Measurements from ENCODE around the gene NXPH4. TPM values are rescaled to one million over a fixed set of nuclear protein-coding genes. Genes with fewer than 3 reads are reported as not detected.

NXPH4 gene
- total RNA-seq, 1 donor from 2014 or later, result 62.6 TPM

DNA sequence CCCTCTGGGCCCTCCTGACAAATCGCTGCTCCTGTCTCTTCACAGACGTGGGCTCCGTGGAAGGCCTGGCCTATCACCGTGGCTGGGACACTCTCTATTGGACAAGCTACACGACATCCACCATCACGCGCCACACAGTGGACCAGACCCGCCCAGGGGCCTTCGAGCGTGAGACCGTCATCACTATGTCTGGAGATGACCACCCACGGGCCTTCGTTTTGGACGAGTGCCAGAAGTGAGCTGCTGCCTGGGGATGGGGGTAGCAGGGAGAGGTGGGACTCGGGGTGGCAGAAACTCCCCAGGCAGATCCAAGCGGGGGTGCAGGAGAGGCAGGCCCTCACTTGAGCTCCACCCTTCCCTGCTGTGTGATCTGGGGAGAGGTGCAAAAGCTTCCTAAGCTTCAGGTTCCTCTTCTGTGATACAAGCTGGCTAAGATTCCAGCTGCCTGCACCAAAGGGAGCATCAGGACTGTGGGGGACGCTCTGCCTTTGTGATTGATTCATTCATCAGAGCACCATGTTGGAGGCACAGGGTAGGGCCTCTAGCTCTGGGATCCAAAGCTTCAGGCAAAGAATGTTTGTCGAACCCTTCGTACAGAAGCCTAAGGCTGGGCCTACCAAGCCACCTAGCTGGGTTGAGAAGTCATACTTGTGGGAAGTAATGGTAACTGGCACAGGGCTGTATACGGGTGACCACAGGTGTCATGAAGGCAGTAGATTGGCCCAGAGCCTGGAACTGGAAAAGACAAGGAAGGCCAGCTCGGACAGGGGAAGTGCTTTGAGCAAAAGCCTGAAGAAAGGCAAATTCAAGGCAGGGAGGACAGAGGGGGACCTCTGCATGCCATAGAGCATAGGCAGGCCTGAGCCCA is 29.1 kb upstream of the NXPH4 start:
- H3K36me3 Mint-ChIP-seq (ENCODE audit: unreplicated experiment), result peaks cover 51% of the 10 kb centered on the region
- TF ChIP-seq, protein P1, sequence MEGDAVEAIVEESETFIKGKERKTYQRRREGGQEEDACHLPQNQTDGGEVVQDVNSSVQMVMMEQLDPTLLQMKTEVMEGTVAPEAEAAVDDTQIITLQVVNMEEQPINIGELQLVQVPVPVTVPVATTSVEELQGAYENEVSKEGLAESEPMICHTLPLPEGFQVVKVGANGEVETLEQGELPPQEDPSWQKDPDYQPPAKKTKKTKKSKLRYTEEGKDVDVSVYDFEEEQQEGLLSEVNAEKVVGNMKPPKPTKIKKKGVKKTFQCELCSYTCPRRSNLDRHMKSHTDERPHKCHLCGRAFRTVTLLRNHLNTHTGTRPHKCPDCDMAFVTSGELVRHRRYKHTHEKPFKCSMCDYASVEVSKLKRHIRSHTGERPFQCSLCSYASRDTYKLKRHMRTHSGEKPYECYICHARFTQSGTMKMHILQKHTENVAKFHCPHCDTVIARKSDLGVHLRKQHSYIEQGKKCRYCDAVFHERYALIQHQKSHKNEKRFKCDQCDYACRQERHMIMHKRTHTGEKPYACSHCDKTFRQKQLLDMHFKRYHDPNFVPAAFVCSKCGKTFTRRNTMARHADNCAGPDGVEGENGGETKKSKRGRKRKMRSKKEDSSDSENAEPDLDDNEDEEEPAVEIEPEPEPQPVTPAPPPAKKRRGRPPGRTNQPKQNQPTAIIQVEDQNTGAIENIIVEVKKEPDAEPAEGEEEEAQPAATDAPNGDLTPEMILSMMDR (IDR thresholded peaks at IDR 0.05), result no peak
- no peaks in the 10 kb centered on the region for H3K27me3 Mint-ChIP-seq (ENCODE audit: unreplicated experiment)
- no peak overlapping the region for H3K4me3 Mint-ChIP-seq (ENCODE audit: unreplicated experiment)
- no peak for DNase-seq (ENCODE audit: extremely low spot score, unreplicated experiment)
- peaks cover 3% of the 10 kb centered on the region for H3K4me1 Mint-ChIP-seq (ENCODE audit: unreplicated experiment)
- H3K9me3 Mint-ChIP-seq (ENCODE audit: unreplicated experiment), result no peaks in the 10 kb centered on the region
- H3K27ac Mint-ChIP-seq (ENCODE audit: unreplicated experiment), result peak overlapping the region; percentile 23

DNA sequence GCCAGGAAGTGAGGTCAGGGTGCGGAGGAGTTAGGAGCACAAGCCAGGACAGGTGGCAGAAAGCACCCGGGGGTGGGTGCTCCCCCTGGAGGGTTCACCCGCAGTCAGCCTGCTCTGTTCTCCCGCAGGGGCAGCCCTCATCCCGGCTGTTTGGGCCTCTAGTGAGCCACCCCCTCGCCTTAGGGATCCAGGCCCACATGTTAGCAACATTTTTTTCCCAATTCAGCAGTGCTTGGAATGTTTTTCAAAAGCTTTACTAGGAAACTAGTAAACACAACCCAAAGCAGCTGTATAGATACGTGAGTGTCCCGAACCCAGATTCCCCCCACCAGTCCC is 28.5 kb upstream of the NXPH4 start:
- Mint-ChIP-seq H3K27me3 (ENCODE audit: unreplicated experiment) (no peaks in the 10 kb centered on the region), H3K9me3 (ENCODE audit: unreplicated experiment) (no peaks in the 10 kb centered on the region), H3K4me1 (ENCODE audit: unreplicated experiment) (no peaks in the 10 kb centered on the region), H3K27ac (ENCODE audit: unreplicated experiment) (no peak overlapping the region), H3K4me3 (ENCODE audit: unreplicated experiment) (no peak overlapping the region), H3K36me3 (ENCODE audit: unreplicated experiment) (peaks cover 47% of the 10 kb centered on the region)
- TF ChIP-seq, protein P1 (IDR thresholded peaks at IDR 0.05), result no peak
- DNase-seq (ENCODE audit: extremely low spot score, unreplicated experiment), result no peak

DNA sequence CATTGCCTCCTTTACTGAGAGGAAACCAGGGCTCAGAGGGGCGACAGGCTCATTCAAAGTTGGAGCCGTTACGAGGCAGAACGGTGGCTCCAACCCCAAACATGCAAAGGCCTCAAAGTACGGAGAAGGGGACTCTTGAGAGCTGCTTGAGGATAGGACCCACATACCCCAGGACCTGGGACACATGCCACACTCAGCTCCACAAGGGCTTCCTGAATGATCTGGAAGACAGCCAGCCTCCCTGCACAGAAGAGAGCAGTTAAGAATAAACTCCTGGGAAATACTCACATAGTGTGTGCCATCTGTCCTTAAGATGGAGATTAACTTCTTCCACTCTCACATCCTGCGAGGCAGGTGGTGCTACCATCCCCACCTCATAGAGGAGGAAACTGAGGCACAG is 26.6 kb upstream of the NXPH4 start:
- Mint-ChIP-seq H3K27ac (ENCODE audit: unreplicated experiment) (no peak overlapping the region), H3K4me1 (ENCODE audit: unreplicated experiment) (no peaks in the 10 kb centered on the region), H3K36me3 (ENCODE audit: unreplicated experiment) (peaks cover 44% of the 10 kb centered on the region), H3K27me3 (ENCODE audit: unreplicated experiment) (no peaks in the 10 kb centered on the region), H3K9me3 (ENCODE audit: unreplicated experiment) (no peaks in the 10 kb centered on the region), H3K4me3 (ENCODE audit: unreplicated experiment) (no peak overlapping the region)
- DNase-seq (ENCODE audit: extremely low spot score, unreplicated experiment), result no peak
- TF ChIP-seq, protein P1 (IDR thresholded peaks at IDR 0.05), result no peak

DNA sequence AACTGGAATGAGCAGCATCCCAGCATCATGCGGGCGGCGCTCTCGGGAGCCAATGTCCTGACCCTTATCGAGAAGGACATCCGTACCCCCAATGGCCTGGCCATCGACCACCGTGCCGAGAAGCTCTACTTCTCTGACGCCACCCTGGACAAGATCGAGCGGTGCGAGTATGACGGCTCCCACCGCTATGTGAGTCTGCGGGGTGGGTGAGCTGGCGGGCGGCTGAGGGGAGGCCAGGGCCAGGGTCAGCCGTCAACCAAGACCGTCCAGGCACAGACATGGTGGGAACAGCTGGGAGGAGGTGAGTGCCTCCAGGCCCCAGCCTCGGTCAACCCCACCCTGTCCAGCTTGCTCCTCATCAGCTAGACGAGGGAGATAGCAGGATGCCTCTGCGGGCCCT is 25.8 kb upstream of the NXPH4 start:
- H3K27ac Mint-ChIP-seq (ENCODE audit: unreplicated experiment), result no peak overlapping the region
- no peaks in the 10 kb centered on the region for H3K9me3 Mint-ChIP-seq (ENCODE audit: unreplicated experiment)
- DNase-seq (ENCODE audit: extremely low spot score, unreplicated experiment), result no peak
- H3K4me1 Mint-ChIP-seq (ENCODE audit: unreplicated experiment), result no peaks in the 10 kb centered on the region
- TF ChIP-seq, protein P1 (IDR thresholded peaks at IDR 0.05), result no peak
- no peaks in the 10 kb centered on the region for H3K27me3 Mint-ChIP-seq (ENCODE audit: unreplicated experiment)
- H3K4me3 Mint-ChIP-seq (ENCODE audit: unreplicated experiment), result no peak overlapping the region
- peaks cover 41% of the 10 kb centered on the region for H3K36me3 Mint-ChIP-seq (ENCODE audit: unreplicated experiment)

DNA sequence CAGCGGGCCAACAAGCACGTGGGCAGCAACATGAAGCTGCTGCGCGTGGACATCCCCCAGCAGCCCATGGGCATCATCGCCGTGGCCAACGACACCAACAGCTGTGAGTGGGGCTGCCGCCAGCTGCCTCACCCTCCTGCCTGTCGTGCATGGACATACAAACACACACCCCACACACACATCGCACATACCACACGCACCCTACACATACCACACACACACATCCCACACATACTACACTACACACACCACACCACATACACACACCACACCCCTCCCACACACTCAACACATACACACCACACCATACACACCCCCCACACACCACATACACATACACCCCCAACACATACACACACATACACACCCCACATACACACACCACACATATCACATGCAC is 25.2 kb upstream of the NXPH4 start:
- Mint-ChIP-seq H3K4me1 (ENCODE audit: unreplicated experiment) (no peaks in the 10 kb centered on the region), H3K4me3 (ENCODE audit: unreplicated experiment) (no peak overlapping the region), H3K27ac (ENCODE audit: unreplicated experiment) (no peak overlapping the region), H3K27me3 (ENCODE audit: unreplicated experiment) (no peaks in the 10 kb centered on the region), H3K36me3 (ENCODE audit: unreplicated experiment) (peaks cover 43% of the 10 kb centered on the region), H3K9me3 (ENCODE audit: unreplicated experiment) (no peaks in the 10 kb centered on the region)
- TF ChIP-seq, protein P1 (IDR thresholded peaks at IDR 0.05), result no peak
- DNase-seq (ENCODE audit: extremely low spot score, unreplicated experiment), result no peak

Data from osteocyte (in vitro differentiated cells).